K562 (cell line): Measurements from ENCODE around the gene CPA3. TPM values are rescaled to one million over a fixed set of nuclear protein-coding genes. Genes with fewer than 3 reads are reported as not detected.
A peak's percentile ranks its signal among the peaks of the same experiment; 100 is the strongest.

ENCODE experiments used
- ATAC-seq: fragments of 200-7000 bp; cut with Tn5 transposase; 3 replicates; pipeline ENCODE4 v1.9.1; 2020; ENCODE audit warnings: moderate library complexity
- BruUV-seq: library from RNA; stranded (reverse); fragments of 400-500 nt; replicated peaks from 2 replicates; lab custom pipeline; 2021; lab: Mats Ljungman, UMichigan
- CTCF ChIA-PET: fragments of 300-600 bp; formaldehyde crosslinking; extraction: SDS; loops from one replicate; lab custom pipeline; 2021; ENCODE audit warnings: low intra/inter-chr PET ratio; lab: Yijun Ruan, JAX
- POLR2A ChIA-PET: fragments of 300-600, 350-650 bp; sonication (Branson Sonifier 250); formaldehyde crosslinking; extraction: SDS; loops from one replicate; lab custom pipeline; 2021; ENCODE audit warnings: antibody characterized with exemption, inconsistent platforms; lab: Yijun Ruan, JAX
- DNase-seq, 4 experiments: peaks; one replicate each; pipeline versions ENCODE4 v3.0.0 to v3.0.0-alpha.2; 2011 to 2018; ENCODE audit warnings: low spot score in 3 of 4, mixed read lengths in 3 of 4; ENCODE audit errors: extremely low read depth in 1 of 4
- FAIRE-seq: peaks from 2 replicates; lab custom pipeline; 2011; peaks lifted over from hg19 to GRCh38; lab: Jason Lieb, UNC
- H2AFZ ChIP-seq: 2 replicates; pipeline ENCODE4 v1.6.0; 2011; ENCODE audit warnings: low read depth, low read length, control low read depth, inconsistent platforms
- H3K27ac ChIP-seq: fragments of 200-600 bp; 3 replicates; pipeline ENCODE4 v1.8.0; 2011; ENCODE audit warnings: low read depth, mild to moderate bottlenecking, control low read depth, inconsistent platforms, low read length, moderate library complexity, mixed read lengths; ENCODE audit errors: extremely low read depth
- H3K27me3 ChIP-seq, 2 experiments: fragments of 300-600 bp in 1 of 2; 2 replicates in 1 of 2; 3 replicates in 1 of 2; pipeline versions ENCODE4 v1.6.0 to v1.8.0; 2011; ENCODE audit warnings: inconsistent platforms in 2 of 2, low read length in 2 of 2, mild to moderate bottlenecking in 1 of 2, mixed read lengths in 1 of 2, moderate library complexity in 1 of 2; ENCODE audit not compliant: control insufficient read depth in 2 of 2, insufficient read depth in 2 of 2
- H3K36me3 ChIP-seq: fragments of 300-600 bp; 3 replicates; pipeline ENCODE4 v1.8.0; 2011; ENCODE audit warnings: mild to moderate bottlenecking, low read length, inconsistent platforms; ENCODE audit not compliant: control insufficient read depth, insufficient read depth
- H3K4me1 ChIP-seq, 2 experiments: fragments of 200-600 bp in 1 of 2; replicated peaks in 1 of 2; 2 replicates in 1 of 2; 3 replicates in 1 of 2; pipeline versions ENCODE4 v1.5.1 to v1.8.0; 2011; ENCODE audit warnings: inconsistent platforms in 2 of 2, low read length in 2 of 2, mild to moderate bottlenecking in 1 of 2, mixed read lengths in 1 of 2, moderate library complexity in 1 of 2; ENCODE audit not compliant: control insufficient read depth in 2 of 2, insufficient read depth in 2 of 2
- H3K4me2 ChIP-seq: 2 replicates; pipeline ENCODE4 v1.6.1; 2011; ENCODE audit warnings: low read length, control low read depth, inconsistent platforms, mixed read lengths; ENCODE audit not compliant: insufficient read depth
- H3K4me3 ChIP-seq: fragments of 200-600 bp; sonication (generic), shearing (Covaris generic); 2 replicates; pipeline ENCODE4 v1.5.1; 2016; ENCODE audit warnings: control low read depth, inconsistent platforms
- H3K79me2 ChIP-seq: fragments of 200-600 bp; 3 replicates; pipeline ENCODE4 v1.8.0; 2011; ENCODE audit warnings: low read length, inconsistent platforms; ENCODE audit not compliant: control insufficient read depth, insufficient read depth
- H3K9ac ChIP-seq, 2 experiments: 2 replicates each; pipeline versions ENCODE4 v1.6.0 to v1.6.1; 2011; ENCODE audit warnings: low read depth in 2 of 2, low read length in 2 of 2, control low read depth in 1 of 2, inconsistent platforms in 1 of 2, mild to moderate bottlenecking in 1 of 2, mixed read lengths in 1 of 2; ENCODE audit not compliant: insufficient read depth in 1 of 2
- H3K9me1 ChIP-seq: one replicate; pipeline ENCODE4 v1.6.0; 2011; ENCODE audit warnings: inconsistent platforms, mild to moderate bottlenecking, low read length, moderate library complexity; ENCODE audit not compliant: control insufficient read depth, insufficient read depth
- H3K9me3 ChIP-seq: replicated peaks from 2 replicates; pipeline ENCODE4 v1.5.1; 2011; ENCODE audit warnings: low read depth, low read length, inconsistent platforms; ENCODE audit not compliant: control insufficient read depth, insufficient read depth
- H4K20me1 ChIP-seq: replicated peaks from 2 replicates; pipeline ENCODE4 v1.6.1; 2011; ENCODE audit warnings: low read length, inconsistent platforms, mixed read lengths; ENCODE audit not compliant: control insufficient read depth, insufficient read depth
- MAFK ChIP-seq: IDR thresholded peaks from 2 replicates; pipeline ENCODE4 v1.6.1; 2011; ENCODE audit warnings: low read length, improper control_type of control experiment
- TAF7 ChIP-seq: fragments of 450-650 bp; IDR thresholded peaks from 2 replicates; pipeline ENCODE4 v1.6.1; 2016; ENCODE audit warnings: missing genetic modification characterization, missing compliant biosample characterization
- ZNF24 ChIP-seq: fragments of 450-650 bp; IDR thresholded peaks from 2 replicates; pipeline ENCODE4 v1.6.1; 2016
- ZNF316 ChIP-seq: fragments of 450-650 bp; IDR thresholded peaks from 2 replicates; pipeline ENCODE4 v1.6.1; 2016
- WGBS: fragments of 100-300 bp; shearing (Covaris generic); methylation state at CpG from one replicate; pipeline ENCODE4 v1.1.6; 2016; ENCODE audit warnings: low coverage, mixed read lengths; ENCODE audit not compliant: insufficient coverage; ENCODE audit errors: missing lambda C conversion rate; 5-methylcytosine and 5-hydroxymethylcytosine counted together
- in situ Hi-C: fragments of 300-500 bp; cut with MboI; formaldehyde crosslinking; loops from 4 replicates; pipeline ENCODE4 v1.15.0; 2018; ENCODE audit warnings: inconsistent platforms, mixed read lengths
- intact Hi-C: fragments of 100-400 bp; cut with micrococcal nuclease; formaldehyde crosslinking; loops from 2 replicates; pipeline ENCODE4 v1.14.2; 2022
- polyA plus RNA-seq, 8 experiments: library from polyadenylated mRNA; depleted of rRNA in 4 of 8; stranded (reverse) in 5 of 8; unstranded in 3 of 8; fragments of >200 nt; fragmentation: Nextera tagmentation in 2 of 8; fragmentation: Illumina TruSeq in 1 of 8; extraction: Ambion mirVana in 2 of 8; extraction: Trizol in 1 of 8; gene quantifications; 2 replicates each; pipeline versions ENCODE4 v1.2.1 to v1.2.3, GENCODE V29; 2011 to 2014; ENCODE audit warnings: inconsistent platforms in 1 of 8, missing spikeins in 1 of 8
- total RNA-seq, 7 experiments: library from RNA; depleted of rRNA in 6 of 7; stranded (reverse); fragments of >200 nt in 6 of 7; fragmentation: Illumina TruSeq in 2 of 7; extraction: Trizol in 2 of 7; gene quantifications; 2 replicates each; pipeline versions ENCODE4 v1.2.1 to v1.2.3, GENCODE V29; 2011 to 2021; ENCODE audit warnings: low replicate concordance in 1 of 7
- TF ChIP-seq, protein P1 (sequence below): fragments of 450-650 bp; IDR thresholded peaks from 2 replicates; pipeline ENCODE4 v1.6.1; 2016
- TF ChIP-seq, protein P2 (sequence below): fragments of 250-450 bp; sonication (Bioruptor Pico); IDR thresholded peaks from 2 replicates; pipeline ENCODE4 v1.4.0; 2020; ENCODE audit warnings: borderline replicate concordance

The CPA3 gene
- total and polyA plus RNA-seq, 9 of the 15 experiments (the other 6 are each of a cell fraction or from before 2014, with no cell fraction given): not detected

GRCh38 chr3:148848410-148848809, 16.7 kb upstream of the CPA3 start:
- ATAC-seq: no peak

More at GRCh38 chr3:148848410-148848809, 16.7 kb upstream of the CPA3 start:
- WGBS: 0% methylated on average over 1 of the region's 1 CpG
- no TSS peak for BruUV-seq
- H3K4me2 ChIP-seq: no peak overlapping the region
- no peak for FAIRE-seq
- no peaks in the 10 kb centered on the region for H3K36me3 ChIP-seq
- H3K9ac ChIP-seq: no peak overlapping the region
- TF ChIP-seq TAF7 (tag): no peak
- TF ChIP-seq ZNF24: no peak
- 0 out of 2 replicates have a peak, but pooled peaks have one; percentile 23 for TF ChIP-seq ZNF316
- TF ChIP-seq MAFK: peak; percentile 10; the same call in 1 of the 2 replicates
- TF ChIP-seq, protein P1, sequence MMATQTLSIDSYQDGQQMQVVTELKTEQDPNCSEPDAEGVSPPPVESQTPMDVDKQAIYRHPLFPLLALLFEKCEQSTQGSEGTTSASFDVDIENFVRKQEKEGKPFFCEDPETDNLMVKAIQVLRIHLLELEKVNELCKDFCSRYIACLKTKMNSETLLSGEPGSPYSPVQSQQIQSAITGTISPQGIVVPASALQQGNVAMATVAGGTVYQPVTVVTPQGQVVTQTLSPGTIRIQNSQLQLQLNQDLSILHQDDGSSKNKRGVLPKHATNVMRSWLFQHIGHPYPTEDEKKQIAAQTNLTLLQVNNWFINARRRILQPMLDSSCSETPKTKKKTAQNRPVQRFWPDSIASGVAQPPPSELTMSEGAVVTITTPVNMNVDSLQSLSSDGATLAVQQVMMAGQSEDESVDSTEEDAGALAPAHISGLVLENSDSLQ: no peak
- TF ChIP-seq, protein P2, sequence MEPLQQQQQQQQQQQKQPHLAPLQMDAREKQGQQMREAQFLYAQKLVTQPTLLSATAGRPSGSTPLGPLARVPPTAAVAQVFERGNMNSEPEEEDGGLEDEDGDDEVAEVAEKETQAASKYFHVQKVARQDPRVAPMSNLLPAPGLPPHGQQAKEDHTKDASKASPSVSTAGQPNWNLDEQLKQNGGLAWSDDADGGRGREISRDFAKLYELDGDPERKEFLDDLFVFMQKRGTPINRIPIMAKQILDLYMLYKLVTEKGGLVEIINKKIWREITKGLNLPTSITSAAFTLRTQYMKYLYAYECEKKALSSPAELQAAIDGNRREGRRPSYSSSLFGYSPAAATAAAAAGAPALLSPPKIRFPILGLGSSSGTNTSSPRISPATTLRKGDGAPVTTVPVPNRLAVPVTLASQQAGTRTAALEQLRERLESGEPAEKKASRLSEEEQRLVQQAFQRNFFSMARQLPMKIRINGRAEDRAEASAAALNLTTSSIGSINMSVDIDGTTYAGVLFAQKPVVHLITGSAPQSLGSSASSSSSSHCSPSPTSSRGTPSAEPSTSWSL: no peak
- H4K20me1 ChIP-seq: no peaks in the 10 kb centered on the region
- ChIA-PET CTCF (no interaction called here), POLR2A (no interaction called here)
- no peaks in the 10 kb centered on the region for H3K4me1 ChIP-seq
- intact Hi-C loops: no loop called here
- no peak overlapping the region for H3K27ac ChIP-seq
- H3K9me3 ChIP-seq: no peaks in the 10 kb centered on the region
- H3K79me2 ChIP-seq: no peaks in the 10 kb centered on the region
- DNase-seq: no peak
- no peaks in the 10 kb centered on the region for H3K9me1 ChIP-seq
- H3K4me3 ChIP-seq: no peak overlapping the region
- H3K27me3 ChIP-seq: no peaks in the 10 kb centered on the region
- H2AFZ ChIP-seq: no peak overlapping the region
- in situ Hi-C loops: no loop called here
